Fibroblast of skin of abdomen (primary cell): ENCODE data around the gene LRRC47.
"Not testable (repeated sequence)": the region's sequence is repeated elsewhere in the genome, so short reads cannot be mapped to it uniquely, and the experiment has no call there.

ENCODE experiments used
- DNase-seq: peaks from one replicate; pipeline ENCODE4 v3.0.0-alpha.2; 2013

Gene LRRC47

DNA sequence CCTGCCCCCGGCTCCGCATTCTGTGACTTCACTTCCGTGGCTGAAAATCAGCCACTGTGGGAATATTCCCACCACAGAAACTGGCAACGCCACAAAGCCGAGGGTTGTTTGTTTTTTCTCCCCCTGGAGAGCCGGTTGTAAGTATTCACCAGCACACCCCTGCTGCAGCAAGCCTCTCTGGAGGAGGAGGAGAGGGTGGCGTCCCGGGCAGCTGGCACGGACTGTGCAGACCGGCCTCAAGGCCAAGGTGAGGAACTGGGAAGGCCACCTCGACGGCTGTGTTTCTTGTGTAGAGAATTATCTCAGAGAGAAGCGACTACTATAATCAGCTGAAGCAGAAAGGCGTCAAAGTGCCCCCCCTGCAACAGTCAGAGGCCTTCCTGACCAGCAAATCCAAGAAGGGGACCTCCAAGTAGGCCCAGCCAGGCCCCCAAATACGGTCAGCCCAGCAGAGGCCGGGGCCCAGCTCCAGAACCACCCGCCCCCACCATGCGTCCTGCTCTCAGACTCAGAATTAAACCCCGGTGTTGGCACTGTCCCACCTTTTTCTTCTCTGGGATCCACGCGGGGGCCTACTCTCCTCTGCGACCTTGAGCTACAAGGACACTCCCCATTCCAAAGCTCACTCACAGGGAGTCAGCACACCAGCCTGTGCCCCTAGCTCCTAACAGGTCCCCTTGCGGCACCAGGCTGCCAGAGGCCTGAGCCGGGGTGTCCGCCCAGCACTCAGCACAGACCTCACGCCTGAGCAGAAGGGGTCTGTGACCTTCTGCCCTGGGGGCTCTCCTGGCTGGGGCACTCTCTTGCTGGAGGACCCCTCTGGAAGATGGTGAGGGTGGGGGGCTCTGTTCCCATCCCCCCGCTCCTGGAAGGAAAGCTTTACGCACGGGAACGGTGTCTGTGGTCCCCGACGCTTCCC is 24.9 kb downstream of the LRRC47 start:
- no peak for DNase-seq

DNA sequence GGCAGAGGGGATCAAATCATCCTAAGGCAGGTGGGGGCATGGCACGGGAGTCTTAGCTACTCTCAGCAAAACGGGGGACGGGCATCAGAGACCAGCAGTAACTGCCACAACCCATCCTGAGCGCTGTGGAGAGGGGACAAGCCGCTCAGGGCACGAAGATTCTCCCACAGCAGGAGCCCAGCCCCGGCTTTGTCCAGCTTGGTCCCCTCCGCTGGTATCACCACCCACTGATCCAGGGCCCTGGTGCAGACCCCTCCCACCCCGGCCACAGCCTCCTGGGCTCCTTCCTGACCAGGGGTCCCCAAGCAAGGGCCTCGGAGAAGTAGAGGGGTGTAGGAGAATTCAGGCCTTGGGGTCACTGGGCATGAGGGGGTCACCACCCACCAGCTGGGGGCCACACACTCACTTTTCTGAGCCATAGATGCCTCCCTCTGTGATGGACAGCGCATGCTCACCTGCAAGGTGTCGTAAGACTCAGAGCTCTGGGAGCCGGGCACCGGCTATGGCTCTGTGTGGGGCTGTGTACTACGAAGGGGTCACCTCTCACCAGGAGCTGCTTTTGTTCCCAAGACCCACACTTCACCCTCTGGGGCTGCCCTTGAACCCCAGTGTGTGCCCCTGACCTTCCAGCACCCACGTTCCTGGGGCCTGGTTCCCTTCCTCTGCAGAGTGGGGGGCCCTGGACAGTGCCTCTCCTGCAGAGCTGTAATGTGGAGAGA is 26.1 kb downstream of the LRRC47 start:
- no peak for DNase-seq

DNA sequence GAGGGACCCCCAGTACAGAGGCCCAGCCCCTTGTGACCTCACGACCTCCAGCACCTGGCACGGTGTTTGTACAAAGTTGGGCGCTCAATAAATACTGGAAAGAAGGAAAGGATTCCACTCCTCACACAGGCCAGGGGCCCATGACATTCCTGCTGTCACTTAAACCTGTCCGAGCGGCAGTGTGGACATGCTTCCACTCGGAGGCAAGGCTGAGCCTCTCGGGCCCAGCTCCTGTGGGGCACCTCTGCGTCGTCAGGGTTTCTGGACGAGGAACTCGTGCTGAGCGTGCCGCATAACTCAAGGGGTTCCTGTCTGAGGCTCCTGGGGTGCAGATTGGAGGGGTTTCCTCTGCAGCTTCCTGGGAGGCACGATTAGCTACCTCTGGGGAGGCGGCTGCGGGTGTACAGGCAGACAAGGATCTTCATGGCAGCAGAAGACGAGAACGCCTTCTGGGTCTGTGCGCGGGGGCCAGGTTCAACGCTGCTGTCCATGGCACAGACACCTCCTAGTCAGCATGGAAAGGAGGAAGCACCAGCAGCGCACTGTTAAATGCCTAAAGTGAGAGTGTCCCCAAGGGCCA is 27.4 kb downstream of the LRRC47 start:
- no peak for DNase-seq

DNA sequence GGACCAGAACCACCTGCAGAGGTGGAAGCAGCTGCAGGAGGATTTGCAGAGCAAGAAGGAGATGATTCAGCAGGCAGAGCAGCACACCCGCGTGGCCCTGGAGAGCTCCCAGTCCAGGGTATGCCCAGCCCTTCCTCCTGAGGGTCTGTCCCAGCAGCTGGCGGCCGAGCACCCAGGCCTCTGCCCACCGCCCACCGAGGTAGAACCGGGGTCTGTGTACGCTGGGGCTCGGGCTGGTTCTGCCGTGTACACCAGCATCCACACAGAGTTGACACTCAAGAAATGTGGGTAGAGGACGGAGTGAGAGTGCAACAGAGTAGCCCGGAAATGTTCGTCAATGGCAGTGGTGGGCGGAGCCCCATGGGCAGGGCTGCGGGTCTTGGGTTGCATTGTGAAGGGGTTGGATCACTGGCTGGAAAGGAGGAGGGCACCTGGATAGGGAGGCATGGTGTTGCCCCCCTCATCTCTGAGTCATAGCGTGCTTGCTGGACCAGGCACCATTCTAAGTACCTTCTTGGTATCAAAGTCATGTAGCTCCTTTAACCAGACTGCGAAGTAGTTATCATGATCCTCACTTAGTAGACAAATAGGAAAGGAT is 28.9 kb downstream of the LRRC47 start:
- DNase-seq: no peak

DNA sequence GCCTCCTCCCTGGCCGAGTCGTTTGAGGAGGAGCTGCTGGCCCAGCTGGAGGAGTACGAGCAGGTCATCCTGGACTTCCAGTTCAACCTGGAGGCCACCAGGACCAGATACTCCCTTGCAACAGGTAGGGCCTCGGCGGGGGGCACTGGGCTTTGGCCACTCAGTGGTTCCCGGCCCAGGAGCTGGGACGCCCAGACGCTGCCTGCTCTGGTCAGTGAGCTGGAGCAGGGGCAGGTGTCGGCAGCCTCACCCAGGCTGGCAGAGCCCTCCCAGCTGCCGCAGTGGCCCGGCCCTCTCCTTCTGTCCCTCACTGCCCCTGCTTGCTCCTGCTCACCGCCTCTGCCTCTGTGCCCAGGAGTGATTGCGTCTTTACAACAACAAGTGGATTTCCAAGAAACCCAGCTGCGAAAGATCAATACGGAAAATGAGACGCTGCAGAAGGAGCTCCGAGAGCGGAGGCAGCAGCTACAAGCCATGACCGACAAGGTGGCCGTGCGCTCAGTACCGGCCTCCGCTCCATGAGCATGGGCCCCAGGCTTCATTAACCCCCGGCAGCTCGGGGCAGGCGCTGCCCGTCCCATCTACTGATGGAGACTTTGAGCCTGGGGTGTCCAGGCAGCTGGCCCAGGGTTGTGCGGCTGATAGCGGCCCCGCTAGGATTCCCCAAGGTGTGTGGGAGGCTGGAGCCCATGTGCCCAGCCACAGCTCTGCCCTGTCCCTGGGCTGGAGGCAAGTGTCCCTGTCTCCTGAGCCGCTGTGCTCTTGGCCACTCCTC is 32.8 kb downstream of the LRRC47 start:
- no peak for DNase-seq

DNA sequence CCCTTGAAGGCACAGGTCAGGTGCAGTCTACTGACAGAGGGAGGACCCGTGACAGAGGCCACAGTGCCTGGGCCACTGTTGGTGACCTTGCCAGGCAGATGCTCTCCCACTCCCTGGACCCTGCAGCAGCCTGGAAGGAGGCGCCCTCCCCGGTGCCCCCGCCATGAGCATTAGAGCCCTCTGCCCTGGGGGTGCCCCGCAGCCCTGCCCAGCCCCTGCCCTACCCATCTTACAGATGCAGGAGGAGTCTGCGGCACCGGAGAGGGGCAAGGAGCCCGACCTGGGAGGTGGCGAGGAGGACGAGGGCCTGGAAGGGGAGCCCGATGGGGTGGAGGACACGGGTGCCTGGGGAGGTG is 33.4 kb downstream of the LRRC47 start:
- DNase-seq: no peak

DNA sequence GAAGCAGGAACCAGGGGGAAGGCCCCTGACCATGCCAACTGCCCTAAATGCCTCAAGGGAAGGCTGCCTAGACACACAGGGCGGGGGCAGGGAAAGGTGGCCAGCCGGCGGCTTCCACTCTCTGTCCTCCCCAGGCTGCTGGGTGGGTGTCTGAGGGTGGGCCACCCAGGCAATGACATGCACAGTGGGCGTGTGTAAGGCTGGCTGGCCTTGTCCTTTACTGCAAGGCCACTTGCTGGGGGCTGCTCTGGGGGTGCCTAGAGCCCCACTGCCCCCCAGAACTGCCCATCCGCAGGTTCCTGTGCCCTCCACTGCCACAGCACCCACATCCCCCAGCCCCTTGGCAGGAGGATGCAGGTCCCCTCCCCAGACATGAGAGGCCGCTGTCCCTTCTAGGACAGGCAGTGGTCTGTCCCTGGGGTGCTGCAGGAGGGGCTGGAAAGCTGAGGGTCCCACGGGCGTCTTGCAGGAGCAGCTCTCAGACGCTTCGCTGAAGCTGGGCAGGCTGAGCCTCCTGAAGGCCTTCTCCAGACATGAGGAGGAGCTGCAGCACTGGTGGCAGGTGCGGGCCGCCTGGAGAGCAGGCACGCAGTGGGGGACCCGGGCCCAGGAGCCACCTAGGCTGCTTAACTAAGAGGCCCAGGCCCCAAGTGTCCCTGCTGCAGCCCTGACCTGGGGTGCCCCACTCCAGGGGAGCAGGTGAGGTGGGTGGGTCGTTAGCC is 34.0 kb downstream of the LRRC47 start:
- no peak for DNase-seq

DNA sequence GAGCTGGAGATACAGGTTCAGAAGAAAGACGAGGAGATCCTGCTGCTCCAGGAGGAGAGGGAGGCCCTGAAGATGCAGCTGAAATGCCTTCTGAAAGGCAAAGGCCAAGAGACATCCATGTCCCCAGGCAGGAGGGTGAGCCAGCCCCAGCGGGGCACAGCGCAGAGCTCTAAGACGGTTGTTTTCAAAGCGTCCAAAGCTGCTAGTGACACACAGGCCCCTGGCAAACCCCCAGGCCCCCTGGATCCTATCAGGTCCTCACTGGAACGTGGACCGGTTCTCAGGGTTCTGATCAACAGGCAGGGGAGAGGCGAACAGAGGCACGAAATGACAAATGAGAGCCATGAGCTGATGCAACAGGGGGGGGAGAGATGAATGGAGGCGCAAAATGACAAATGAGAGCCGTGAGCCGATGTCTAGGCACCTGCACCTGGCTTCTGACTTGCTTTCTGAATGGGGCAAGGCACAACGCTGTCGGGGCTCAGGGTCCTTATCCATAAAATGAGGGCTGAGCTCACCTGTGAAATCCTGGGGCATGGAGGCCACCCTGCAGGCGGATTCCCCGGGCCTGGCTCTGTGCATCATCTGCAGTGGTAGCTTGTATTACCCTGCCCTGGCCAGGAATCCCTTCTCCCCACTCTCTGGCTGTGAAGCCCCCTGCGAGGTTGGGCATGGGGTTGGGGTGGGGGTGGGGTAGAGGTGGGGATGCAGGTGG is 34.8 kb downstream of the LRRC47 start:
- DNase-seq: no peak

DNA sequence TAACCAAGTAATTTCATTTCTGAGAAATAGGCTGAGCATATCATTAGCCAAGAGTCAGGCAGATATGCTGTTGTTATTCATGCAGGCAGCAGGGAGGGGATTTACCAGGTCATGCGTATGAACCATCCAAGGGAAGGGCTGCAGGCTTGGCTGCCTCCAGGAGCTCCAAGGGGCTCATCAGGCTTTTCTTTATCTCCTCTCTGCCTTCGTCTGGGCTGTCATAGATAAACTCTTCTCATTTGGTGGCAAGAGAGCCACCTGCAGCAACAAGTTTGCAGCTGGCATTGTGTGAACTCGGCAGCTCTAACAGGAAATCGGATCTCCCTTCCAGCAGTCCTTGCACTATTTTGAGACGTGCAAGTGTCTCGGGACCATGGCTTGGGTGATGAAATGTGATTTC is 36.5 kb downstream of the LRRC47 start:
- DNase-seq: no peak

DNA sequence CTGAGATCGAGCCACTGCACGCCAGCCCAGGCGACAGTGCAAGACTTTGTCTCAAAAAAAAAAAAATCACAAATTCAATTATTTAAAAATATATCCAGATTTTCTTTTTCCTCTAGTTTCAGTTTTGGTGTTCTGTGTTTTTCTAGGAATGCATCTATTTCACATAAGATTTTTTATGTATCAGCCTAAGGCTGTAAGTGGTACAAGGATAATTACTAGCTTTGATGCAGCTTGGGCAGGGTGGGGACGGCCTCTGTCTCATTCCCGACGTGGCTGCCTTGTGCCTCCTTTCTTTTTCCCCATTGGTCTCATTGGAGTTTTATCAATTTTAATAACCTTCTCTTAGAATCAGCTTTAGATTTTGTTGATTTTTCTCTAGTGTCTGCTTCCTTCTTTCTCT is 37.1 kb downstream of the LRRC47 start:
- no peak for DNase-seq

DNA sequence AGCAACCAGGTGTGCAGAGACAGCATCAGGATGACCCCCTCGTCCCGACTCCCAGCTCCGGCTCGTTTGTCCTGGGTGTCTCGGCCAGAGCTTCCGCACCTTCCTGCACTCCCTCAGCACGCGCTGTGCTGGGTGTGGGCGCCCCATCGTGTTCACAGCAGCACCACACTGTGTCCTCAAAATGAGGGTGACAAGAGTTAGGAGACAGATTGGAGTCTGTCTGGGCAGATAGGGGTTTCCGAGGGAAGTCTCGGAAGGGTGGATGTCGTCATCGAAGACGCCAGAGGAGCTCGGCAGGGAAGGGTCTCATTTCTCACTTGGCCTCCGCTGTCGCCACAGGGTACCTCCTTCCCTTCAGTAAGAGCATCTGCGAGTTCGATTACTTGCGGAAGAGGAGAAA is 39.9 kb downstream of the LRRC47 start:
- DNase-seq: no peak

DNA sequence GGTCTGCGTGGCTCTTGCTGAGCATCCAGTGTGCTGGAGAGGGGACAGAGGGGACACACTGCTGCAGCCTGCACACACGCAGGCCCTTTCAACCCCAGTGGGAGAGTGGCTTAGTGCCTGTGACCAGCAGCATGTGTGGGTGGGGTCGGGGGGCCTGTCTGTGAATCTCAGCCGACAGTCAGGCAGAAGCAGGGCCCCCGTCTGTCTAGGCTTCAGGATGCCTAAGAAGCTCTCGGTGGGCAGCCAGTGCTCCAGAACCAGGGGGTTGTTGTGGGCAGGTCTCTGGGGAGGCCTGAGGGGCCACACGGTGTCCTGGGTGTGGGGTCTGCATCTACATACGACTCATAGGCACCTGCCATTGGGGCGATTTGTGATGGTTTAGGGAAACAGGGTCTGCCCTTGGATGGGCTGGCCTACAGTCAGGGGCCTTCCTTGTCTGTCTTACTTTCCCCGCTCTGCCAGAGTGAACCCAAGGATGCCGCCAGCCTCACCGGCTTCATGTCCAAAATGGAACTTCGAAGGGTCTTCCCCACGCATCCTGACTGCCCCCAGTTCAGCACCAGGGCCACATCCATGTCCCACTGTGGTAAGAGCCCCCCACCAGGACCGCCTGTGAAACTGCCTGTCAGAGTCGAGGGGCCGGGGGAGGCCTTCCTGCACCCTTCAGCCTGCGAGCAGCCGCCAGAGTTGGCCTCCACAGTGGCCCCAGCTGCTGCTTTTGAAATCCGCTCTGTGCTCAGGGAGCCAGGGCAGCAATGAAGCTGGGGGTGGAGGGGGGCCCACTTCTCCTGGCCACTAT is 42.4 kb downstream of the LRRC47 start:
- no peak for DNase-seq

DNA sequence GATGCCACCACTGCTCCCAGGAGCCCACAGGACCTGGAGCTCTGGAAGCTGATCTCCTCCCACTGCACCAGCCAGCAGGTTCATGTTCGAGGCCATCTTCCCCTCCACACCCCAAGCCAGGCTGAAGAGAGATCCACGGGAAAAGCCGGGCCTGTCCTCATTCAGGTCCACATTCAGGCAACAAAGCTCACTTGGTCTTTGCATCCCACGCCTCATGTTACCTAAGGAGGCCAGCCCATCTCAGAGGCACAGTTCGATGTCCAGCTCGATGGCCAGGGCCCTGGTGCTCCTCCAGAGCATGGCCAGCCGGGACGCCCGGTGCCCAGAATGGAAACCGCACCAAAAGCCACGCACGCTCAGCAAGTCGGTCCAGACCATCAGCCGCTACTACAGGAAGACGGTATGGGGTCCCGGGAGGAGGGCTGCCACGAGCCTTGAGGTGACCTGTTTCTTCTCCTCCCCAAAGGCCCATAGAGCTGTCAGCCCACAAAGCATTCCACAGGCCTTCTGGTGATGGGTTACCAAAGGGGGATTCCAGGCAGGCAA is 43.8 kb downstream of the LRRC47 start, which contains the start of gene CCDC27:
TSS of gene CCDC27 (plus strand) at position 51 of the 546 bp plus-strand sequence. CDS start at position 83, 32 bp downstream.
- no peak for DNase-seq

DNA sequence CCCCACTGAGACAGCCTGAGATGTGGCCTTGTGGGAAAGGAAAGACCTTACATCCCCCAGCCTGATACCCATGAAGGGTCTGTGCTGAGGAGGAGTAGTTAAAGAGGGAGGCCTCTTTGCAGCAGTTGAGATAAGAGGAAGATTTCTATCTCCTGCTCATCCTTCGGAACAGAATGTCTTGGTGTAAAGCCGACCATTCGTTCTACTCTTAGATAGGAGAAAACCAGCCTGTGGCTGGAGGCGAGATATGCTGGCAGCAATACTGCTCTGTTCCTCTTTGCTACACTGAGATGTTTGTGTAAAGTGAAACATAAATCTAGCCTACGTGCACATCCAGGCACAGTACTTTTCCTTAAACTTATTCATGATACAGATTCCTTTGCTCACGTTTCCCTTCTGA is 45.6 kb downstream of the LRRC47 start:
- DNase-seq: no peak

DNA sequence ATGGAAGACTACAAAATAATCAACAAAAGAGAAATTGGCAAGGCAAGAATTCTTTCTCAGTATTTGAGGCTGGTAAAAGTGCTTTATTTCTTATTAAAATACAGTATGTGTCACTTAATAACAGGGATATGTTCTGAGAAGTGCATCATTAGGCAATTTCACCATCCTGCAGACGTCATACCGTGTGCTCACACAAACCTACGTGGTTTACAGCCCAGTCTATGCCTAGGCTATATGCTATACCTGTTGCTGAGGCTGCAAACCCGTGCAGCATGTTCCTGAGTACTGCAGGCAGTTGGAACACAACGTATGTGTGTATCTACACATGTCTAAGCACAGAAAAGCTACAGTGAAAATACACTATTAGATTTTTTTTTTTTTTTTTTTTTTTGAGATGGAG is 46.8 kb downstream of the LRRC47 start:
- DNase-seq: no peak

DNA sequence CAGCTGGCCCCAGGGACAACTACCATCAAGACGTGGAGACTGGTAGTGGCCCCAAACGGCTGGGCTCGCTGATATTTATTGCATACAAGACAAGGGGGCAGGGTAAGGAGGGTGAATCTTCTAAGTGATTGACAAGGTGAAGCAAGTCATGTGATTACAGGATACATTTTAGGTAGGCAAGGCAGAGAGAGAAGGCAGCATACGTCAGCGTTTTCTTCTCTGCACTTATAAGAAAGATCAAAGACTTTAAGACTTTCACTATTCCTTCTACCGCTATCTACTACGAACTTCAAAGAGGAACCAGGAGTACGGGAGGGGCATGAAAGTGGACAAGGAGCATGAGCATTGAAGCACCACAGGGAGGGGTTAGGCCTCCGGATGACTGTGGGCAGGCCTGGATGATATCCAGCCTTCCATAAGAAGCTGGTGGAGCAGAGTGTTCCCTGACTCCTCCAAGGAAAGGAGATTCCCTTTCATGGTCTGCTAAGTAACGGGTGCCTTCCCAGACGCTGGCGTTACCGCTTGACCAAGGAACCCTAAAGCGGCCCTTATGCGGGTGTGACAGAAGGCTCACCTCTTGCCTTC is 47.9 kb downstream of the LRRC47 start:
- not testable (repeated sequence) for DNase-seq

DNA sequence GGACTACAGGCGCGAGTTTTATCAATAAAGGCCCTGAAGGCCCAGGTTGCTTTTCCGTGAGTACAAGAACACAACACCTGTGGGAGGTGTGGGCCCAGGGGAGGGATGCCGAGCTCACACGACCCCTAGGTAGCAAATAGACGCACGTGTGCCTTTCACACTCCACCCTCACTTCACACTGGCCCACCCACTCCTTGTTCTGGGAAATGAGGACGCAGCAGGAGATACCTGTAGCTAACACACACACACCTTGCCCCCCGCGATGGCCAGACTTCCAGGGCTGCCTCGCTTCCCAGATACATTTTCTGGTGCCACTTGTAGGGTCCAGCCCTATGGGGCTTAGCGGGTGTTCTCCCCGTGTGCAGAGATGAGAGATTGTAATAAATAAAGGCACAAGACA is 48.4 kb downstream of the LRRC47 start:
- no peak for DNase-seq

DNA sequence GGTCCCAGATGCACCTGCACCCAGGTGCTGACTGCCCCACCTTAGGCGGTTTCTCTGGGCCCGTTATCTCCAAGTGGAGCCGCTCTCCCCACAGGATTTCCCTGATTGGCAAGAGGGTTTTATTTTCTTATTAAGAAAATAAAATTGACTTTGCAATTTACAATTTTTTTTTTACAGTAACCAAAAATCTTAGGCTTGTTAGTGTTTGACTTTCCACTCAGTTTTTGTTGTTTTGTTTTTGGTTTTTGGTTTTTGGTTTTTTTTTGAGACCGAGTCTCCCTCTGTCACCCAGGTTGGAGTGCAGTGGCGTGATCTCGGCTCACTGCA is 48.8 kb downstream of the LRRC47 start:
- DNase-seq: no peak

DNA sequence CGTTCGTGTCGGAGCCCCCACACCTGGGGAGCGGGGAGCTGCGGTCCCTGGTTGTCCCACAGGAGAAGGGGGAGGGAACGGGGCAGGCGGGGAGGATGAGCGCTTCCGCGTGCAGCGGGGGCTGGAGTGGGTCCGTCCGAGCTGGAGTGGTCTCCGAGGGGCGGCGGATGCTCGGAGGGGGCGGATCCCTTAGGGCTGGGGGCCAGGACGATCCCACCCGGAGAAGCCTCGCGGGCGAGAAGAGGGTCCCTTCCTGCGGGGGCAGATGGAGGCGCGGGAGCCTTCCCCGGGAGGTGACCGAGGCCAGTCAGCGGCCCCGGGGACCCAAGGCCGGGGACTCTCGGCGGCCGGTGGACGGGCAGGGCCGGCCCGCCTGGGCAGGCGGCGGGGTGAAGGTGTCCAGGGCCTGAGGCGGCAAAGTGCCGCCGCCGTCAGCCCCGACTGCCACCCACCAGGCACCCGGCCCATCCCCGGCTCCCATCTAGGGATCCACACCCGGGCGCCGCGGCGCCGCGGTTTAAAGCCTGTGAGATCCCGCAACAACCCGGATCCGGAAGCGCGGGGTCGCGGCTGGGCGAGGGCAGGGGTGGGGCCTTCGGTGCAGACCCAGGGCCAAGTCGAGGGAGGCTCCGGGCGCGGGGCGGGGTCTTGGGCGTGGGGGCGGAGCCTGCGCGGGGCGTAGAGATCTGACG is 49.3 kb downstream of the LRRC47 start:
- DNase-seq: peak; percentile 73
